ENCODE results near the gene PGLYRP4.

The PGLYRP4 gene

DNA sequence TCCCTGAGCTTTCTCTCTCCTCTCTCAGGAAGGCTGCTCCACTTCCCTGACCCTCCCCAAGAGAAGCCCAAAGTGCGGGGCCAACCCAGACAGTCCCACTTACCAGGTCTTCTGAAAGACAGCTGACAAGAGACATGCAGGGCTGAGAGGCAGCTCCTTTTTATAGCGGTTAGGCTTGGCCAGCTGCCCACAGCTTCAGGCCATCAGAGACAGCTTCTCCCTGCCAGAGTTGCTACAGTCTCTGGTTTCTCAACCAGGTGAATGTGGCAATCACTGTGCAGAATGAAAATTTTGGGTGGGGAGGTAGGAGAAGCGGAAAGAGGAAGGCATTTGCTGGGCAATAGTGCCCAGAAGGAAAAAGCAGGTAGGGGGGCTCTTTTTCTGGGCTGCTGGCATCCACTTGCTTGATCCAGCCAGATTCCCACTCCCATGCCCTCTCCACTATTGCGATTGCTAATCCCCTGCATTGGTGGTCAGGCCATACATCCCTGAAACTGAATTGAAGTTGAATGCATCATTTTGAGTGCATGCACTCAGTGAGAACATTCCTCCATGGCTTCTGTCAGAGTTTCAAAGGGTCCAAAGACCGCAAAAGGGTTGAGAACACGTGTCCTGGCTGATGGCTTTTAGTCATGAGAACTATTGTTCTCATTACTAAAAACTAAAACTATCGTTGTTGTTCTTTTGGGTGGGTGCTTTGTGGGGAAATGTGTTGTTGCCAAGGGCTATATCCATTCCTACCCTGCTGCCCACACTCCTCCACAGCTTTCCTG is 42.5 kb upstream of the PGLYRP4 start, which contains the start of gene S100A8:
S100A8 (minus strand) TSS at position 136 of the 773 bp plus-strand sequence. CDS start 538 bp downstream, outside the sequence.
- no peaks in the 10 kb centered on the region for H3K4me1 ChIP-seq

DNA sequence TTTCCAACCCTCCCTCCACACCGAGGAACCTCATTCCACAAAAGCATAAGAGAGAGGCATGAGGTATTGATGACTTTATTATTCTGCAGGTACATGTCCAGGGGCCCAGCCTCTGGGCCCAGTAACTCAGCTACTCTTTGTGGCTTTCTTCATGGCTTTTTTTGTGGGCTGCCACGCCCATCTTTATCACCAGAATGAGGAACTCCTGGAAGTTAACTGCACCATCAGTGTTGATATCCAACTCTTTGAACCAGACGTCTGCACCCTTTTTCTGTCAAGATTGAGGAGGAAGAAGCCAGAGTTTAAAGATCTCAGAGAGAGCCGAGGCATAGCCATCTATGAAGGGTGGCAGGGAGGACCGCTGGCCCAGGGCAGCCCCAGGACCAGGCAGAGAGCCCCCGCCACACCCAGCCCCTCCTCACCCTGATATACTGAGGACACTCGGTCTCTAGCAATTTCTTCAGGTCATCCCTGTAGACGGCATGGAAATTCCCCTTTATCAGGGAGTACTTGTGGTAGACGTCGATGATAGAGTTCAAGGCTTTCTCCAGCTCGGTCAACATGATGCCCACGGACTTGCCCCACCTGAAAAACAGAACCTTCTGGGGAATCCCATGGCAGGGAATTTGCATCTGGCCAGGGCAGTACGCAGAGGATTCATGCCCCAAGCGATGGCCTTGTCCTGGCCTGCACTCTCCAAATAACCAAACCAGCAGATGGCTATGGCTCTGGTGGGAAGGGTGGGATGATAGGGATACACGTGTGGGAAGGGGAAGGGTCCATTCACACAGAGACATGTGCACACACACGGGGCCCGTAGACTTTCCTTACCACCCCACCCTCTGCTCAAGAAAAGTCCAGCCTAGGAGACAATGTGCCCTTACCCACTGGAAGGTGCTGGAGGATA is 41.6 kb upstream of the PGLYRP4 start:
- no peak overlapping the region for H3K4me3 ChIP-seq
- H3K9me3 ChIP-seq = no peaks in the 10 kb centered on the region
- peaks cover 0 to 8% of the 10 kb centered on the region in 2 donors for H3K27me3 ChIP-seq
- no peaks in the 10 kb centered on the region for H3K36me3 ChIP-seq
- H3K4me1 ChIP-seq = no peaks in the 10 kb centered on the region
- TF ChIP-seq, protein P1, sequence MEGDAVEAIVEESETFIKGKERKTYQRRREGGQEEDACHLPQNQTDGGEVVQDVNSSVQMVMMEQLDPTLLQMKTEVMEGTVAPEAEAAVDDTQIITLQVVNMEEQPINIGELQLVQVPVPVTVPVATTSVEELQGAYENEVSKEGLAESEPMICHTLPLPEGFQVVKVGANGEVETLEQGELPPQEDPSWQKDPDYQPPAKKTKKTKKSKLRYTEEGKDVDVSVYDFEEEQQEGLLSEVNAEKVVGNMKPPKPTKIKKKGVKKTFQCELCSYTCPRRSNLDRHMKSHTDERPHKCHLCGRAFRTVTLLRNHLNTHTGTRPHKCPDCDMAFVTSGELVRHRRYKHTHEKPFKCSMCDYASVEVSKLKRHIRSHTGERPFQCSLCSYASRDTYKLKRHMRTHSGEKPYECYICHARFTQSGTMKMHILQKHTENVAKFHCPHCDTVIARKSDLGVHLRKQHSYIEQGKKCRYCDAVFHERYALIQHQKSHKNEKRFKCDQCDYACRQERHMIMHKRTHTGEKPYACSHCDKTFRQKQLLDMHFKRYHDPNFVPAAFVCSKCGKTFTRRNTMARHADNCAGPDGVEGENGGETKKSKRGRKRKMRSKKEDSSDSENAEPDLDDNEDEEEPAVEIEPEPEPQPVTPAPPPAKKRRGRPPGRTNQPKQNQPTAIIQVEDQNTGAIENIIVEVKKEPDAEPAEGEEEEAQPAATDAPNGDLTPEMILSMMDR (IDR thresholded peaks at IDR 0.05) = no peak
- peak in 1 of 2 donors; percentile 24 for DNase-seq
- H3K27ac ChIP-seq = no peak overlapping the region
- intact Hi-C loops (cut with DNase I; ENCODE audit: low total_unique reads) = no loop called here

More for the DNA sequence above, 42.5 kb upstream of the PGLYRP4 start, which contains the start of gene S100A8:
- intact Hi-C loops (cut with DNase I; ENCODE audit: low total_unique reads) = no loop called here
- no peaks in the 10 kb centered on the region for H3K36me3 ChIP-seq
- no peak within 1 kb of the TSS for H3K27ac ChIP-seq
- peaks cover 0 to 9% of the 10 kb centered on the region in 2 donors for H3K27me3 ChIP-seq
- H3K4me3 ChIP-seq = no peak within 1 kb of the TSS
- peak; percentile 61 to 70 for DNase-seq
- no peaks in the 10 kb centered on the region for H3K9me3 ChIP-seq
- TF ChIP-seq, protein P1 (IDR thresholded peaks at IDR 0.05) = no peak

DNA sequence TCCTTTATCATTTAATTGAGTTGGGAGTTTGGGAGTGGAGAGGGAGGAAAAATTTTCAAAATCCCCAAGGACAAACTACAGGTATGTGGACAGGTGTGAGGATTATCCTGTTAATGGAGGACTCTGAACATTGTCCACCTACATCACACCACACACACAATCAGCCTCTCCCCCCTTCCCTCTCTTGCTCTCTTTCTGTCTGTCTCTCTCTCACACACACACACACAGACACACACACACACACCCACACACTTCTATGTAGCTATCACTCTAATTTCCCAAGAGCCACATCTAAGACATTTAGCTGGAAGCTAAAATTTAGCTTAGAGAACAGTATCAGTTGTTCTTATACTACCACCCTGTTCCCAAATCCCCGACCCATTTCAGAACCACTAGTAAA is 40.8 kb upstream of the PGLYRP4 start:
- Histone ChIP-seq H3K4me1 (no peaks in the 10 kb centered on the region), H3K9me3 (no peaks in the 10 kb centered on the region), H3K4me3 (no peak overlapping the region), H3K27ac (no peak overlapping the region), H3K36me3 (no peaks in the 10 kb centered on the region), H3K27me3 (peaks cover 0 to 8% of the 10 kb centered on the region in 2 donors)
- TF ChIP-seq, protein P1 (IDR thresholded peaks at IDR 0.05) = no peak
- intact Hi-C loops (cut with DNase I; ENCODE audit: low total_unique reads) = no loop called here
- no peak for DNase-seq

DNA sequence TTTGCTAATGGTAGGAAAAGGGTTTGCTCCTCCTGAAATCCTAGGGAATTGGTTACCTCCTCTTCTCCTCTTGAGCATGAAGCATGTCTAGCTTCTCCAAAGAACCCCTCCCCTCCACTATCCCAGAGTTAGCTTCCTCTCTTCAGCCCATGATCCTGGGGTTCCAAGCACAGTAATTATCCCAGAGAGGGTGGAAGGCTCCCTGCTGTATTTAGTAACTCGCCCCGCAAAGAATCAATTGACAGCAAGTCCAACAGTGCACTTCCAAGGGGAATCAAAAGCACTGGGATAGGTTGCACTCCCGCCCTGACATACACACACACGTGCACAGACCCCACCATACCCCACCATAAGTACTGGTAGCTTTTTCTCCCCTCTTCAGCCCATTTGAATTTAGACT is 39.1 kb upstream of the PGLYRP4 start:
- Histone ChIP-seq H3K36me3 (no peaks in the 10 kb centered on the region), H3K9me3 (peaks cover 0 to 2% (median 0%) of the 10 kb centered on the region in 3 donors), H3K27ac (no peak overlapping the region), H3K4me3 (no peak overlapping the region), H3K4me1 (no peaks in the 10 kb centered on the region), H3K27me3 (peaks cover 0 to 8% of the 10 kb centered on the region in 2 donors)
- peak in 1 of 2 donors; percentile 19 for DNase-seq
- TF ChIP-seq, protein P1 (IDR thresholded peaks at IDR 0.05) = no peak
- intact Hi-C loops (cut with DNase I; ENCODE audit: low total_unique reads) = no loop called here

DNA sequence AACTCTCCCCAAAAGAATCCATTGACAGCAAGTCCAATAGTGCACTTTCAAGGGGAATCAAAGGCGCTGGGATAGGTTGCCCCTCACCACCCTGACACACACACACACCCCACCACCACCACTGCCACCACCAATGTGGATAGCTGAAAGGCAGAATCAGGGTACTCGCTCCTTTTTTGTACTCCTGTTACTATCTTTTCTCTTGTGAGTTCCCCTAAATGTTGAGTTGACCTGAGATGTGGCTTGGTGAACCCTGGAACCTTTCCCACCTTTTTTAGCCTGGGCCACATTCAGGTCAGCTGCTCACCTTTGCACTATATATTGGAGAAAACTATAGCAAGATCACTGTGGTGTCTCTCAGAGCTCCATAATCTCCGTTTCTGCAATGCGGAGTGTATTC is 38.4 kb upstream of the PGLYRP4 start:
- peaks cover 0 to 8% of the 10 kb centered on the region in 2 donors for H3K27me3 ChIP-seq
- TF ChIP-seq, protein P1 (IDR thresholded peaks at IDR 0.05) = no peak
- H3K9me3 ChIP-seq = peaks cover 0 to 10% (median 0%) of the 10 kb centered on the region in 3 donors
- no peak overlapping the region for H3K4me3 ChIP-seq
- intact Hi-C loops (cut with DNase I; ENCODE audit: low total_unique reads) = no loop called here
- H3K27ac ChIP-seq = no peak overlapping the region
- H3K36me3 ChIP-seq = no peaks in the 10 kb centered on the region
- H3K4me1 ChIP-seq = no peaks in the 10 kb centered on the region
- DNase-seq = no peak
